IPS DF 6.9 (cell line): ENCODE data around the gene UBE2F.

Experiments used
- DNase-seq: peaks from one replicate; pipeline ENCODE4 v3.0.0-alpha.2; 2013; ENCODE audit warnings: low read depth, low spot score
- H3K27ac ChIP-seq: one replicate; pipeline ENCODE4 v1.5.1; 2013; ENCODE audit warnings: low read length, control low read depth
- H3K27me3 ChIP-seq: 2 replicates; pipeline ENCODE4 v1.6.1; 2013; ENCODE audit warnings: mild to moderate bottlenecking, low read length; ENCODE audit not compliant: control insufficient read depth, insufficient read depth
- H3K36me3 ChIP-seq: 2 replicates; pipeline ENCODE4 v1.6.1; 2013; ENCODE audit warnings: low read length; ENCODE audit not compliant: control insufficient read depth, insufficient read depth
- H3K4me1 ChIP-seq: 2 replicates; pipeline ENCODE4 v1.6.1; 2013; ENCODE audit warnings: low read length; ENCODE audit not compliant: control insufficient read depth, insufficient read depth
- H3K4me3 ChIP-seq: 2 replicates; pipeline ENCODE4 v1.5.1; 2013; ENCODE audit warnings: mild to moderate bottlenecking, low read length
- H3K9me3 ChIP-seq: 2 replicates; pipeline ENCODE4 v1.6.1; 2013; ENCODE audit warnings: low read length, inconsistent platforms; ENCODE audit not compliant: control insufficient read depth, insufficient read depth
- WGBS: extraction: QIAGEN DNeasy Blood & Tissue Kit; methylation state at CpG from one replicate; pipeline ENCODE4 v1.1.7; 2013; ENCODE audit warnings: mixed read lengths, missing lambda C conversion rate; ENCODE audit not compliant: insufficient read length, insufficient coverage; 5-methylcytosine and 5-hydroxymethylcytosine counted together

Gene UBE2F

DNA sequence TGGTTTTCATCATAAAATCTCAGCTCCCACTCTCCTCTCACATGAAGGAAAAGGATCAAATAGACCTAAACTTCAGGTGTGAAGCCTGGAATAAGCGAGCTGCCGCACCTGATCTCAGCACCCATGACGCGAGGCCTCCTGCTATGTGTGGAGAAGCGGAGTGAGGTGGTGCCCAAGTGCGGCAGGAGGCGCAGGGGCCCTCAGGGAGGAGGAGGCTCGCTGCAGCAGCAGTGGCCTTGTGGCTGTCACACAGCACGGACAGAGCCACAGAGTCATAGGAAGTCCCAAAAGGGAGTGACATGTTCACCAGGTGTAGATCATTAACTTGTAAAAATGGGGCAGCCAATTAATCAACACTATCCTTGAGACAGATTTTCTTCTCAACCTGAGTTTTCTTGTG lies 103.1 kb downstream of the UBE2F start:
- no CpG with 5 or more reads among the region's 9 CpGs for WGBS
- no peak for DNase-seq
- H3K36me3 ChIP-seq = peaks cover 20% of the 10 kb centered on the region

DNA sequence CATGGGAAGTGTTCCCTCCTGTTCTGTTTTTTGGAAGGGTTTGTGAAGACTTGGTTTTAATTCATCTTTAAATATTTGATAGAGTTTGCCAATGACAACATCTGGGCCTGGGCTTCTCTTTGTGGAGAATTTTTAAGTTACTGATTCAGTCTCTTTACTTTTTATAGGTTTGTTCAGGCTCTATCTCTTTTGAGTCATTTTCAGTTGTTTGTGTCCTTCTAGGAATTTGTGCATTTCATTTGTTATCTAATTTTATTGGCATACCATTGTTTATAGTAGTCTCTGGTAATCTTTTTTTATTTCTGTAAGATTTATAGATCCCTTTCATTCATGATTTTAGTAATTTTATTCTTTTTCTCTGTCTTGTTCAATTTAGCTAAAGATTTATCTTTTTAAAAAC lies 108.6 kb downstream of the UBE2F start:
- Histone ChIP-seq H3K27ac (no peak overlapping the region), H3K27me3 (no peaks in the 10 kb centered on the region), H3K4me1 (no peaks in the 10 kb centered on the region; the same call in 1 of the 2 replicates), H3K36me3 (no peaks in the 10 kb centered on the region; the same call in 1 of the 2 replicates), H3K4me3 (no peak overlapping the region), H3K9me3 (no peaks in the 10 kb centered on the region)
- DNase-seq = no peak

More for the DNA sequence above, 103.1 kb downstream of the UBE2F start:
- H3K4me3 ChIP-seq = no peak overlapping the region
- no peaks in the 10 kb centered on the region for H3K27me3 ChIP-seq
- H3K27ac ChIP-seq = no peak overlapping the region
- H3K9me3 ChIP-seq = no peaks in the 10 kb centered on the region
- H3K4me1 ChIP-seq = no peaks in the 10 kb centered on the region; the same call in 1 of the 2 replicates

DNA sequence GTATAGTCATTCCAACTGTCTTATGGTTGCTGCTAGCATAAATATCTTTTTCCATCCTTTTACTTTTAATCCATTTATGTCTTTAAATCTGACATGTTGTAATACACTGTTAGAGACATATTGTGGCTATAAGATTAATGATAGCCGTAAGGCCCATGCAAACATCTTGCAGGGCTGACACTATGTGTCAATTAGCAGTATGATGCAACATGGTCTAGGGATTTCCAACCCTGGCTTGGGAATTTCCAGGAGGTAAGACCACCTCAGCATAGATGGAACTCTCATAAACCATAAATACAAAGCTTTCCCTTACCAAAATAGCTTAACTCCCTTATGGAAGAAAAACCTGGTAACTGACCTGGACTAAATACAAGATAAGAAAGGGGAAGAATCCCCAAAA lies 110.5 kb downstream of the UBE2F start:
- Histone ChIP-seq H3K9me3 (no peaks in the 10 kb centered on the region), H3K36me3 (peaks cover 18% of the 10 kb centered on the region), H3K4me1 (peaks cover 1% of the 10 kb centered on the region; the same call in 1 of the 2 replicates), H3K27ac (no peak overlapping the region), H3K27me3 (no peaks in the 10 kb centered on the region), H3K4me3 (no peak overlapping the region)
- WGBS = no CpG with 5 or more reads among the region's 1 CpG
- DNase-seq = no peak

DNA sequence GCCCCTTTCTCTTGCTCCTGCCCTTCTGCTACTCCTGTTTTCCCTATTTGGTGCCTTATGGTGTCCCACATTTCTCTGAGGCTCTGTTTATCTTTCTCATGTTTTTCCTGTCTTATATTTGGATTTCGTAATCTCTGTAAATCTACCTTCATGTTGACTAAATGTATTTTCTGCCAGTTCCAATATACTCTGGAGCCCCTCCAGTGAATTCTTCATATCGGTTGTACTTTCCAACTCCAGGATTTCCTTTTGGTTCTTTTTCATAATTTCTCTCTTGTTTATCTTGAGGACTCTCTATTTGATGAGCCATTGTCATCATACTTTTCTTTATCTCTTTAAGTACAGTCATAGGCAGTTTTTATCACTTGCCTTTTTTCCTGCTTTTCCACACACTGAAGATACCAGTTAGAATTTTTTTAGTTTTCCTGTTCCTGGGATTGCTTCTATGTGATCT lies 113.1 kb downstream of the UBE2F start:
- Histone ChIP-seq H3K4me1 (peaks cover 1% of the 10 kb centered on the region; the same call in 1 of the 2 replicates), H3K27ac (no peak overlapping the region), H3K9me3 (no peaks in the 10 kb centered on the region), H3K36me3 (peaks cover 34% of the 10 kb centered on the region), H3K4me3 (no peak overlapping the region), H3K27me3 (no peaks in the 10 kb centered on the region)
- DNase-seq = no peak
- WGBS = no CpG with 5 or more reads among the region's 2 CpGs

DNA sequence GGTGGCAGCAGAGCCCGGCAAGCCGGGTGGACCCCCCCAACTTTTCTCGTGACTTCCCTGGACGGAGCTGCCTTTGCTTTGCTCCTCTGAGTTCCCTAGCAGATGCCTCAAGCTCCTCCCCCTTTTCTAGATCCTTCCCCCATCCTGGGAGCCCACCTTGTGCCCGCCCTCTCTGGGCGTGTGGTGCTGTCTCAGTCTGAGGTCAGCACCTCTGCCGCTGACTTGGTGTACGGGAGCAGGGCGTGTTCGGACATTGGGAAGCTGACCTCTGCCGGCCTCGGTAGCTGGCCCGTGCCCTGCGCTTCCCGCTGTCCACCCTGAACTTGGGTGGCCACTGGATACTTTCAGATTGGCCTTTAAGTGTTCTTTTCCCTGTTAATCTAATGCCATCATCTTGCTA lies 113.7 kb downstream of the UBE2F start:
- WGBS = no CpG with 5 or more reads among the region's 15 CpGs
- Histone ChIP-seq H3K27me3 (no peaks in the 10 kb centered on the region), H3K4me1 (peaks cover 1% of the 10 kb centered on the region; the same call in 1 of the 2 replicates), H3K9me3 (no peaks in the 10 kb centered on the region), H3K36me3 (peaks cover 34% of the 10 kb centered on the region), H3K27ac (no peak overlapping the region), H3K4me3 (no peak overlapping the region)
- no peak for DNase-seq

DNA sequence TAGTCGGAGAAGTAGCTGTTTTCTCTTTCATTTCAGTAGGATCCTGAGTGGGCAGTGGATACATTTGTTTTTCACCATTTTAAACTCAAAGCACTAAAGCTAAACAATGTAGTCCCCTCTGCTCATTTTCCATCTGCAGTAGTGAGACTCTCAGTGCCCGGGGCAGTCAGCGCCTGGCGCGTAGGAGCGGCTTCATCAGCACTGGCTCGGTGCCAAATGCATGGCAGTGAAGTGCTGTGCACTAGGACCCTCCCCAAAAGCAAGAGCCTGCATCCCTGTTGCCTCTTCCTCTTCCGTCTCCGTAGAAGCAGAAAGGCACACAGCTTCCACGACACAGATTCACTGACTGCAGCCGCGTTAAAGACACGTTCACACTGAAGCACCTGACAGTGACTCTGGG lies 114.3 kb downstream of the UBE2F start:
- DNase-seq = no peak
- H3K36me3 ChIP-seq = peaks cover 34% of the 10 kb centered on the region
- no peak overlapping the region for H3K27ac ChIP-seq
- H3K4me1 ChIP-seq = peaks cover 1% of the 10 kb centered on the region; the same call in 1 of the 2 replicates
- WGBS = no CpG with 5 or more reads among the region's 13 CpGs
- H3K27me3 ChIP-seq = no peaks in the 10 kb centered on the region
- H3K9me3 ChIP-seq = no peaks in the 10 kb centered on the region
- H3K4me3 ChIP-seq = no peak overlapping the region

DNA sequence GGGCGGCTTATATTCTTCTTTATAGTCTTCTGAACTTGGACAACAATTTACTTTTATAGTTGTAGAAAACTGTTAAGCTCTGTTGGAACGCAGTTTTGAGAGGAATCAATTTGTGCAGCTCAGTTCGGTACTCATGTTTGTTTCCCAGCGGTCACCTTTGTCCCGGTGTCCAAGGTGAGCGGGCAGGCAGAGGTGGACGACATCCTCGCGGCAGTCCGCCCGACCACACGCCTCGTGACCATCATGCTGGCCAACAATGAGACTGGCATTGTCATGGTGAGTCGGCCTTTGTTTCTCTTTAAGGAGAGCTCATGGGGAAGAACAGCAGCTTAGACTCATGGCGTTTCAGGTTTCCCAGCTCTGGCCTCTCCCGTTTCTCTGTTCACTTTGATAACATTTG lies 114.7 kb downstream of the UBE2F start:
- Histone ChIP-seq H3K4me3 (no peak overlapping the region), H3K27ac (no peak overlapping the region), H3K9me3 (no peaks in the 10 kb centered on the region; the same call in 1 of the 2 replicates), H3K36me3 (peaks cover 34% of the 10 kb centered on the region), H3K27me3 (no peaks in the 10 kb centered on the region), H3K4me1 (peaks cover 1% of the 10 kb centered on the region; the same call in 1 of the 2 replicates)
- no peak for DNase-seq
- WGBS = no CpG with 5 or more reads among the region's 16 CpGs

DNA sequence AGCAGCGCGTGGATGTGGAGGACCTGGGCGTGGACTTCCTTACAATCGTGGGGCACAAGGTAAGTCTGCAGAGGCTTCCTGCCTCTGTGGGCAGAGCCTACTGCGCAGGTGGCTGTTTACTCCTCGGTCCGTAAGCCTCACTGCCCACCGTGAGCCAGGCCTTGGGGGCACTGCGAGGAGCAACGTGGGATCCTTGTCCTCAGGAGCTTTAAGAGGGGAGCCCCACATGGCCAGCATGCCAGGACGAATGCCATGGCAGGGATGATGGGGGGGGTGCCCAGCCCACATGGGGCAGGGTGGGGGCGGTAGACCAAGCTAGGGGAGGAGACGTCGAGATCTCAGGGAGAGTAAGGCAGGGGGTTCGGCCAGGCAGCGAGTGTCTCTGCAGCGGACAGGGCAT lies 115.3 kb downstream of the UBE2F start:
- Histone ChIP-seq H3K9me3 (no peaks in the 10 kb centered on the region; the same call in 1 of the 2 replicates), H3K4me1 (peaks cover 1% of the 10 kb centered on the region; the same call in 1 of the 2 replicates), H3K36me3 (peaks cover 34% of the 10 kb centered on the region), H3K4me3 (no peak overlapping the region), H3K27ac (no peak overlapping the region), H3K27me3 (no peaks in the 10 kb centered on the region)
- no CpG with 5 or more reads among the region's 17 CpGs for WGBS
- no peak for DNase-seq

DNA sequence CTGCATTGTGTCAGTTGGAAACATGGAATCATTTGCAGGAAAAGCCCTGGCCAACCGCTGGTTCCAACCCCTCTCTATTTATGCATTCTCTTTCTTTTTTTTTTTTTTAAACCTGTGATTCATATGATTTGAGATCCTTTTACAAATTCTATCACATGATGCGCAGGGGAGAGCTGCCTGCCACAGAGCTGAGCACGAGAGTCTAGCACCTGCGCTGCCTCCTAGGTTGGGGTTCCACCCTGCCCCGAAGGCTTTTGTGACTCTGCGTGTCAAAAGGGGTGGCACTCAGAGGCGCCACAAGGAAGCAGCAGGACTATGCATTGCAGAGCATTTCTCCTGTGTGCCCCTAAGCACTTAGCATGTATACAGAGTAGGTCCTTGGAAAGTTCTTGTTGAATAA lies 116.0 kb downstream of the UBE2F start:
- Histone ChIP-seq H3K36me3 (peaks cover 34% of the 10 kb centered on the region), H3K27ac (no peak overlapping the region), H3K9me3 (no peaks in the 10 kb centered on the region; the same call in 1 of the 2 replicates), H3K27me3 (no peaks in the 10 kb centered on the region), H3K4me3 (no peak overlapping the region), H3K4me1 (peaks cover 1% of the 10 kb centered on the region; the same call in 1 of the 2 replicates)
- WGBS = no CpG with 5 or more reads among the region's 7 CpGs
- DNase-seq = no peak

DNA sequence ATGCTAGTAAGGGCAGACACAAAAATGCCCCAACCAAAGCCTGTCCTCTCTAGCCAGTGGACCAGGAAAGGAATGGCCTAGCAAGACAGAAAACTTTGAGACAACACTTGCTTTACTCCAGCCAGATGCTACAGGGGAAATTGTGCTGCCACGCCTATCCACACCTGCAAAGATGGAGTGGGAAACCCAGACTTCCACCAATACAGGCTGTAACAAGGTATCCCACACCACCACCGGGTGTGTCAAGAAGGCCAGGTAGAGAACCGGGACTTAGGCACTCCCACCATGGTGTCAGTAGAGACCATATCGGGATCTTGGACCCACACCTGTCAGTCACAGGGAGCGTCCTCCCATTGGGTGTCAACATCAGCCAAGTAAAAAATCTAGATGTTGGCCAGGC lies 117.1 kb downstream of the UBE2F start:
- no peaks in the 10 kb centered on the region; the same call in 1 of the 2 replicates for H3K9me3 ChIP-seq
- DNase-seq = no peak
- WGBS = no CpG with 5 or more reads among the region's 5 CpGs
- H3K36me3 ChIP-seq = peaks cover 34% of the 10 kb centered on the region
- no peak overlapping the region for H3K4me3 ChIP-seq
- H3K4me1 ChIP-seq = peaks cover 1% of the 10 kb centered on the region; the same call in 1 of the 2 replicates
- no peak overlapping the region for H3K27ac ChIP-seq
- H3K27me3 ChIP-seq = no peaks in the 10 kb centered on the region

DNA sequence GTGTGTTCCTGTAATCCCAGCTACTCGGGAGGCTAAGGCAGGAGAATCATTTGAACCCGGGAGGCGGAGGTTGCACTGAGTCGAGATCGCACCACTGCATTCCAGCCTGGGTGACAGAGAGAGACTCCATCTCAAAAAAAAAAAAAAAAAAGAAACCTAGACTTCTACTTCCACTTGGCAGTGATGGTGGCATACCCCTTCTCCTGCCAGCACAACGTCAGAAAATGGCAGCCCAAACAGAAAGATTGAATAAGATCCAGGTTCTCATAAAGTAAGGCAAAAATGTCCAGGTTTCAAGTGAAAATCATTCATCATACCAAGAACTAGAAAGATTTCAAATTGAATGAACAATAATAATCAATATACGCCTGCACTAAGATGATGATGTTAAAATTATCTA lies 117.9 kb downstream of the UBE2F start:
- no peak for DNase-seq
- H3K4me3 ChIP-seq = no peak overlapping the region
- H3K27me3 ChIP-seq = no peaks in the 10 kb centered on the region
- H3K36me3 ChIP-seq = peaks cover 34% of the 10 kb centered on the region
- no peaks in the 10 kb centered on the region; the same call in 1 of the 2 replicates for H3K9me3 ChIP-seq
- H3K4me1 ChIP-seq = 0 out of 2 replicates have a peak, but pooled peaks cover 1% of the 10 kb centered on the region
- WGBS = no CpG with 5 or more reads among the region's 7 CpGs
- no peak overlapping the region for H3K27ac ChIP-seq
